22Rv1 (cell line): Measurements from ENCODE around the gene DCBLD2.

Experiments
- CTCF ChIP-seq: fragments of 450-650 bp; IDR thresholded peaks from 2 replicates; pipeline ENCODE4 v1.5.1; 2017; ENCODE audit warnings: mild to moderate bottlenecking
- ZFX ChIP-seq: fragments of 450-650 bp; IDR thresholded peaks from 2 replicates; pipeline ENCODE4 v1.6.1; 2017; ENCODE audit warnings: antibody characterized with exemption, borderline replicate concordance

DNA sequence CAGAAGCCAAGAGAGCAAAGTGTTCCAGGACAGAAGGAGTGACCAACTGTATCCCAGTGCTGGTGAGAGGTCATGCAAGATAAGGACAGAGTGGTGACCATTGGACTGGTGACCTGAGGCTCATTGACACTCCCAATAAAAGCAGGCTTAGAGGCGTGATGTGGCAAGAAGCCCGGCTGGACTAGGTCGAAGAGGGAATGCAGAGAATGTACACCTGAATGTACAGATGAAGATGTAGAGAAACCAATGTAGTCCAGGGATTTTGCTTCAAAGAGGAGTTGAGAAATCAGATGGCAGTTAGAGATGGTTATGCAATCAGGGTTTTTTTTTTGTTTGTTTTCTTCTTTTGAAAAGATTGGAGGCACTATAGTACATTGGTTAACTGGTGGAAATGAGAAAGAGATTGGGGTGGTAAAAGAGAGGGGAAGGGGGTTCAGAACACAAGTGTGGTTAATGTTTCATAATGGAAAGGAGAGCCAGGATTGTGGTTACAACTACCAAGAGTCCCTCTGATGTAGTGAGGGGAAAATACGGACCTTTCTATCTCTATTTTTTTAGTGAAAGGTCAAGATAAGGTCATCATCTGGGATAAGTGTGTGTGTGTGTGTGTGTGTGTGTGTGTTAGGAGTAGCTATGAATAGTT is 115.0 kb downstream of the DCBLD2 start:
- TF ChIP-seq CTCF (no peak), ZFX (no peak)
